COLO829 (cell line): ENCODE data around the gene TRUB1.

Source experiments
- DNase-seq: peaks from one replicate; pipeline ENCODE4 v3.0.0; 2012; ENCODE audit warnings: low spot score

TRUB1 gene

DNA sequence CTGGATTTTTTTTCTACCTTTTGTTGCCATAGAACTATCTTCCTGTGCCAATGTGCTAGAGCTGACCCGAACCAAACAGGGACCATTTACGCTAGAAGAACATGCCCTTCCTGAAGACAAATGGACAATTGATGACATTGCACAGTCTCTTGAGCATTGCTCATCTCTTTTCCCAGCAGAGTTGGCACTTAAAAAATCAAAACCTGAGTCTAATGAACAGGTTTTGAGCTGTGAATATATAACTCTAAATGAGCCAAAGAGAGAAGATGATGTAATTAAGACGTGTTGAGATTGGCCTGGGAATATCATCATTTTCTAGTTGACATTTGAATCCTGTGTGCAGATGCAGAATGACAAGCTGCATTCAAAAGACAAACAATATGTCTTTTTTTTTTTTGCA lies 37.1 kb downstream of the TRUB1 start:
- no peak for DNase-seq

DNA sequence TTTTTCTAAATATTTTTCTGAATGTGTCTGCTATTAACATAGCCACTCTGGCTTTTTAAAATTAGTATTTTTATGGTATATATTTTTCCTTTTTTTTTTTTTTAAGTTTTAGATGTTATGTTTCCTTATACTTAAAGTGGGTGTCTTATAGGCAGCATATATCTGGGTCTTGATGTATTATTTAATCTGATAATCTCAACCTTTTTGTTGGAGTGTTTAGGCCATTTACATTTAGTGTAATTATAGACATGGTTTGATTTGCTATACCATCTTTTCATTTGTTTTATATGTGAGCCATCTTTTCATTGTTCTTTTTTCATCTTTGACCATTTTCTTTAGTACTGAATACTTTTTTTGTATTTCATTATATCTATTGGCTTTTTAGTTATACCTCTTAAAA lies 45.0 kb downstream of the TRUB1 start:
- no peak for DNase-seq

DNA sequence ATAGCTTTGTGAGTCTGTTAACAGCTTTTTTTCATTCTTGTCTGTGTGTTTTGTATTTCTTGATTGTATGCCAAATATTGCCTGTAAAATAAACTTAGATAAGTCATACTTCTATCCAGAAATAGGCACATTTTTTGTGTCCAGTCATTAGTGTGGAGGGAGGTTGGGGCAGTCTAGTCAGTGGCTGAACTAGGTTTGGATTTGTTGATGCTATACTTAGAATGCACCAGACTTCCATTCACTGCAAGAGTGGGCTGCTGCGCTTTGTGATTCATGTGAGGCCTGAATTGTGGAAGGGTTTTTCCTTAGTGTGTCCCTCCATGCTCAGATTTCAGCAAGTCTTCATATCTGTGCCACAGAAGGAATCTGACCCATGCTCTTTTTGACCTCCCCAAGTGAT lies 50.0 kb downstream of the TRUB1 start:
- no peak for DNase-seq

DNA sequence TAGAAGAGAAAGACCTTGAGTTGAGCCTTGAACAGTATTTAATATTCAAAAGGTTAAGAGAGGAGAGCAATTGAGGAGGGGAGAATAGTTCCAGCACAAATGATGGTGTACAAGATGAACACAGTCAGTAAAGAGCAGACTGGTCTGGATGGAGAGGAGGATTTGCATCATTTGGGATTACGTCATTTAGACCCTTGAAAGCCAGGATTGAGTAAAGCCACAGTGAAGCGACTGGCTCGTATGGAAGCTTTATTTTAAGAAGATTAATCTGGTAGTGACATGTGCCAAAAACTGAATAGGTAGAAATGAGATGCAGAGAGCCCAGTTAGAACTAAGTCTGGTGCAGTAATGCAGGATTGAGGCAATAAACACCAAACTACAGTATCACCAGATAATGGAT lies 52.6 kb downstream of the TRUB1 start:
- no peak for DNase-seq

DNA sequence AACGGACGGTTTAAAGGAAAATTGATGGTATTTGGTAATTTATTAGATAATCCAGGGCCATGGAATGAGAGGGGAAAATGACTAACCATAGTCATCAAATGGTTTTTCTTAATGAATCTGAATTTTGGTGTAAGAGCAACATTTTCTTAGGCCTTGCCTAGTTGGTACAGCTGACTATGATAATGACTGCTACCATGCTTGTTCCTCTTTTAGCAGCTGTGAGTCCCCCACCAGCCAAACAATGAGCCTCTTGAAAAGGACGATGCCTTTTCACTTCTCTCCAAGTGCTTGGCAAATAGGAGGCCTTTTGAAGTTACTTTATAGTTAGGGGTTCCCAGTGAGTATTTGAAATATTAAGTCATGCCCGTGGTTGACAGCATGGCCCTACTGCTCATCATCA lies 53.0 kb downstream of the TRUB1 start:
- DNase-seq, result no peak

DNA sequence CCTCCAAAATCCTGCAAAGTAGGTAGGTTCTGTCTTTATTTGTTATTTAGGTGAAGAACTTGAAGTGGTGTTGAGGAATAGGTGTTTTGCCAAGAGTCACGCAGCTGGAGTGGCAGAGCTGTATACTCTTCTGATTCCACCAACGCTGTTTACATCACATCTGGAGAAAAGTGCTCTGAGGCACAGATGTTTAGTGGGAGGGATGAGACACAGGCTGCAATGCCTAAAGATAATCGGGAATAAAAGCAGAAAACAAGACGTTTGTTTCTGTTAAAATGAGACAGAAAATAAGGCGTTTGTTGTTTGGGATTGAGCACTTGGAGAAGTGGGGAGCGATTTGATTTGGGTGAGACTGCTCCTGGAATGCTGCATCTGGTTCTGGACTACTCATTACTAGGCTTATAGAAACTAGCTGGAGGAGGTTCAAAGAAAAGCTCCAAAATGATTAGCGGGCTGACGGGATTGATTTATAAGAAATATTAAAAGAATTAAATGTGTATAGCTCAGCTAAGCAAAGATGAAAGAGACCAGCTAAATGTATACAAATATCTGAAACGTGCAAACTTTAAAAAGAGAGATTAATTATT lies 54.3 kb downstream of the TRUB1 start:
- no peak for DNase-seq

DNA sequence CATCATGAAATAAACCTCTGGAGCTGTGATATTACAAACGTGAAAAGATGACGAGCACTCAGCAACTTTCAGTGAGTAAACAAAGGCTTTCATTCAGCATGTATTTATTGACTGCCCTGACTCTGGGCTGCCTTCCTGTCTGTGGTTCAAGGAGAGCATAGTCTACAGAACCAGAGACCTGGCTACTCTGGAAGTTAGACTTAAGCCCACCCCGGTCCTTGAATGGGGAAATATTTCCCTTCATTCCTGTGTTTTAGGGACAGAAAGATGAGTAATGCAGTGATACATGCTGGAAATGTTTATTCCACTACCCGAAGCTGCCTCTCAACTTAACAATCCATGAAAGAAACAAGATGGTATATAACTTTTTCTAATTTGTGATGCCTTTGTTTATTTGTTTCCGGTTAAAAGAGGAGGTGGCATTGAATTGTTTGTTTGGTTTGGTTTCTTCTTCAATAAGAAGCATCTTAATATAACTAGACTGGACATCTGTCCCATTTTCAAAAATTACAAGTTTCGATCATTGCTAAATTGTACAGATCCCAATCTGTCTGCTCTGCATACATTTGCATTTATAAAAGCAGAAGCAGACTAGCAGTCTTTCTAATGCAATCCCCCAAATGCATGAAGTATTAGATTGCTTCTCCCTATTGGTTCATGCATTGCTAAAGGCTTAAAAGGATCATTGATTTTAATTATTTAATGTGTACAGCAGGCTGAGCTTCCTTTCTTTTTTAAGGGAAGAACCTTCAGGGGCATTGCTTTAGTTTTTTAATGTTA lies 57.7 kb downstream of the TRUB1 start:
- DNase-seq, result peak; percentile 8

DNA sequence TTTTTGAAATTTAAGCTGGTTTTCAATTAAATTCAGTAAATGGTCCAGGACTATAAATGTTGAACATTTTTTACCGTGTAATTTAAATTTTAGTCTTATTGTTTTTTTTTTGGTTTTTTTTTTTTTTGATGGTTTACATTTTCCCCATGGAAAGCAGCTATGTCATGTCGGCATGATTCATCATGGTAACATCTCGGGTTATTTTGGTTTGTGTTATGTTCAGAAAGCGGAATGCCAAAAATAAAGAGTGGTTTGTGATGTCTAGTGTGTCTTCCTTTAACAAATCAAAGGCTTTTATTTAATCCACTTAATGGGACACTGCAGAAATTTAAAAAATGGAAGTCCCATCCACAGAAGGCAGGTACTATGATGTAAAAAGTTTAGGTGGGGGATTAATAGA lies 58.5 kb downstream of the TRUB1 start:
- DNase-seq, result no peak

DNA sequence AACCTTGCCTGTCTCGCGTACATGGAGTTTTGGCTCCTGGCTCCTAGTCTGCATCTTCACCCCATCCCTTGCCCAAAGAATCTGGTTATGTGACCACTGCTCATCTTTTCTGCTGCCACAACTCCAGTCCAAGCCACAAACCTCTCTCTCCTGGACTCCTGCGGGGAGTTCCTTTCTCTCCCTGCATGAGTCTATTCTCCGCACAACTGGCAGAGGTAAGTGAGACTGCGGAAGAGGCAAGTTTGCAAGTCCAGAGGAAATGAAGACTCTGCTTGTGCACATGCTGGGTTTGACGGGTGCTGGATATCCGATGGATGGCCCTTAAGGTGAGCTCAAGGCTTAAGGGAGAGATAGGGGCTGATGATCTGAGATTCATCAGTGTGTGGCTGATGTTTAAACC lies 61.0 kb downstream of the TRUB1 start:
- DNase-seq, result no peak

DNA sequence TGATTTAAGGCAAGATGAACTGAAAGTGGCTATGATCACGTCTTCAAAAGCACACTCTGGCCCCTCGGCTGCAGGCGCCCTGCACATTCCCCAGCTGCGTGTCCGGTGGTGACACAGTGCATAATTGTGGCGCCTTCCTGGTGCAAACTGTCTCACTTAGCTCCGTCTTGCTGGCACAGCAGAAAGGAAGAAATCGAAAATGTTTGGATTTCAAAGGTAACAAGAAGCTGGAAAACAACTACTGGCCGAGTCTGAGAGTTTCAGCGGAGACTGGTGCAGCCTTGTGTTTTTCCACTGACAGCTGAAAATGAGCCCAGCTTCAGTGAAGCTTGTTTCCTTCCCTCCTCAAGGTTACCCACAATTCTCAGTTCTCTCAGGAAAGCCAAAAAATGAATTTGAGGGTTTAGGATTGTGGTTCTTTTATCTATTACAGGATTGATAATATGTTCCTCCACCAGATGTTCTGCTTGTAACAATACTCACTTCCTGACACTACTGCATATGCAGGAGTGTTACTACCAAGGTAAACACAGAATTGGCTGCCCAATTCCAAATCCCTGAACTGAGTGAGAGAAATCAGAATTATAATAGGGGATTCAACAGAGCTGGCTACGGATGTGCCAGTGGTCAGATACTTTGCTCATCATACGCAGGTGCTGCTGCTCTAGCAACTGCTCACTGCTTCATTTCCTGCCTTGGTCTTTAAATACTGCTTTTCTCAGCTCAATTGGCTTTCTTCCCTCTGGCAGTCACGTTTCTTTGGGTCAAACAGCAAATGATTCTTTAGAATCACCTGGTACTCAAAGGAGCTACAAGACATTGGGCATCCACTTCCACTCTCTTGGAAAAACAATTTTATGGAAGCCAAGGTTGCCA lies 63.7 kb downstream of the TRUB1 start:
- DNase-seq, result no peak

DNA sequence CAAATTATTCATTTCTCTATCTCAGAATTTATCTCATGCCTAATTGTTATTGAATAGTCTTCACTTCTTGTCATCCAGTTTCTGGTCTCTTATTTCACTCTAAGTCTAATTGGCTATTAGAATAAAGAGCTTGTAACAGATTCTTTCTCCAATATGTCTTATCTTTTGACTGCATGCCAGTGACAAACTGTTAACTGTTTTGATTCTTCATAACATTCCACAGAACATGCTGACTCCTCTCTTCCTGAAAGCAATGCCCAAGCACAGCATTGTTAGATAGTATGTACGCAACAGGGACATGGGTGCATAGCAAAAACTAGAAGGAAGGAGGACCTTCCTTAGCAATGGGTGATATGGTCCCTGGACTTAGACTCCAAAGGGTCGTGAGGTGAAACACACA lies 65.4 kb downstream of the TRUB1 start:
- DNase-seq, result no peak

DNA sequence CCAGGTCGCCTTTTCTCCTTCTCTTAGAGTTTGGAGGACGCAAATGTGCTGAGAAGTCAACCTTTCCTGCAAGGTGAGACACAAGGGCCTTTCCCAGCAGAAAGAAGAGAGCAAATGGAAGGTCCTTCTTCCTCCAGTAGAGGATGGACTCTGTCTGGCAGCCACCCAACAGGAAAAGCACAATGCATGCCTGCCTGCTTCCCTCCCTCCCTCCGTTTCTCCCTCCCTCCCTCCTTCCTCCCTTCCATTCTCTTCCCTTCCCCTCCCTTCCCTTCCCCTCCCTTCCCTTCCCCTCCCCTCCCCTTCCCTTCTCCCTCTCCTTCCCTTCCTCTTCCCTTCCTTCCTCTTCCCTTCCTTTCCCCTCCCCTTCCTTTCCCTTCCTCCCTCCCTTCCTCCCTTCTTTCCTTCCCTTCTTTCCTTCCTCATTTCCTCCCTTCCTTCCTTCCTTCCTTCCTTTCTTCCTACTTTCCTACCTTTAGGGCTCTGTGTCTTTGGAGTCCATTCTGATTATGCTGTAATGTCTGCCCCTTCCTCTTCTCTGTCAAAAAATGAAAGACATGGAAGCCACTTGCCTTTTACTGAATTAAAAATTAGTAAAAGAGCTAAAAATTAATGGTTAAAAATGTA lies 66.4 kb downstream of the TRUB1 start:
- no peak for DNase-seq

DNA sequence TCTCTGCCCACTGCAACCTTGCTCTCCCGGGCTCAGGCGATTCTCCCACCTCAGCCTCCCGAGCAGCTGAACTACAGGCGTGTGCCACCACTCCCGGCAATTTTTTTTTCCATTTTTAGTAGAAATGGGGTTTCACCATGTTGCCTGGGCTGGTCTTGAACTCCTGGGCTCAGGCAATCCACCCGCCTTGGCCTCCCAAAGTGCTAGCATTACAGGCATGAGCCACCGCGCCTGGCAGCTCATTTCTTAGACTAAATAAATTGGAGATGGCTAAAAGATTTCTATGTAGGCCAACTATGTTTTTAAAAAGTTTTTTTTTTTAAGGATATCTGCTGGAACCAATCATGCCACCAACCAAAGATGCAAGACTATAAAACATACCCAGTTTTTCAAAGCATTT lies 67.8 kb downstream of the TRUB1 start:
- no peak for DNase-seq

DNA sequence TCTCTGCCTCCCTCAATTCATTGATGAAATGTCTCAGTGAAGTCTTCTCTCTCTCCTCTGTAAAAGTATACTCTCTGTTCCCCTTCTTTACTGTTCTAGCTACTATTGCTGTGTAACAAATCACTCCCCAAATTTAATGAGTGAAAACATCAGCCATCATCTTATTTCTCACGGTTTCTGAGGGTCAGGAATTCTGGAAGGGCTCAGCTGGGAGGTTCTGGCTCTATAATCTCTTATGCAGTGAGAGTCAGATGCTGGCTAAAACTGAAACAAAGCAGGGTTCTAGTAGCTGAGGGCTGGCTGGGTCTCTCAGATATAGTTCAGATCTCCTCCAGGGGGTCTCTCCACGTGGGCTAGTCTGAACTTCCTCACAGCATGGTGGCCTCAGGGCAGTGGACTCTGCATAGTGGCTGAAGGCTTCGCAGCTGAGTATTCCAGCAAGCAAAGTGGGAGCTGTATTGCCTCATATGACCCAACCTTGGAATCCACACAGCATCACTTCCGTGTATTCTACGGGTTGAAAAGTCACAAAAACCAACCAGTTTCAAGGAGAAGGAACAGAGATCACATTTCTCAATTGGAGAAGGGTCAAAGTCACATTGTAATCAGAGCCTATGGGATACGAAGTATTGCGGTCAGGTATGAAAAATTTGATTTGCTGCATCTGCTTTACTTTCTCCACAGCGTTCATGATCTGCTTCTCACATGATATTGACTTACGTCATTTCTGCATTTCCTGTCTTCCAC lies 80.4 kb downstream of the TRUB1 start:
- no peak for DNase-seq

DNA sequence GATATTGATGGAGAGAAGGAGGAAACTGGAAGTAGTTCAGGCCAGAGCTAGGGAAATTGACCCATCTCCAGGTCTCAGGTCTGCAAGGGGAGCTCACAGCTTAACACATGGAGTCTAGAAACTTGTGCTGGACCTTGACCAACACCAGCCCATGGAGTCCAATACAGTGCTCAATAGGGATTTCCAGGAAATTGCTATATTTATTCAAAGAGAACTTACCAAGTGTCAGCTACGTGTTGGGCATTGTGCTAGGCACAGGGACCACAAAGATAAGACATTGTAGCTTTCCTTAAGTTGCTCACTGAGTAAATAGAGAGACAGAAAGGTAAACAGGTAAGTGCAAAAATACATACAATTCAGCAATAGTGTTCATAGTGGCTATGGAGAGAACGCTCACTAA lies 82.5 kb downstream of the TRUB1 start:
- DNase-seq, result no peak

DNA sequence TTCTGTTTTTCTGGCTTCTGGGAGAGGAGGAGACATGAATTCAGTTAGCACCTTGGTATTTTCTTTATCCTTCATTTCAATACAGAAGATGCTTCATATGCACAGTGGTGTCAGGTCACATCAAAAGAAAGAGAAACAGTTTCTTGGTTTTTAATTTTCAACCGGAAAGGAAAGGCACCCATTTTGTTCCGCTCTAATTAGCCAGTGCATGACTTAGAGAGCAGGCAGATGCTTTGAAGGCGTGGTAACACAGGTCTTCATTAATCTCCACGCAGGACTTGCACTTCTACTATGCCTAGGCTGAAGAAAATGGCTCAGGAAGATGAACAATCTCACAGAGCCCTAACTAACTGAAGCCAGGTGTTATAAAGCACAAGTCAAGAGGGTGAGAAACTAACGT lies 84.7 kb downstream of the TRUB1 start:
- DNase-seq, result no peak

DNA sequence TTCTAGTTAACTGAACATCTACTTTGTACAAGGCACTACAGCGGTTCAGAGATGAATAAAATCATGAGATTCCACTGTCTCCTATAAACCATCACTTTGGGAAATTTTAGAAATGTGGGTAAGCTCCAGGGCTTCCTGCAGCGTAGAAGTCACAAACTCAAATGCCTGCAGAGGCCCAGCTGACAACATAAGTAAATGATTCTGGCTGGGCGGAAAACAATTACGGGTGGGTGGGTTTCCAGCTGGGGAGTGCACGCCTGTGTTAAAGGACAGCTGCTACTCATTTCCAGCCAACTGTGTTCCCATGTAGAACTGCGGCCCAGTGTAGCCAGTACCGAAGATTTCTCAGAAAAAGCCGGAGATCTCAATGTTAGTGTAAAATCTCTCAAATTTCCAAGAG lies 85.7 kb downstream of the TRUB1 start:
- DNase-seq, result no peak

DNA sequence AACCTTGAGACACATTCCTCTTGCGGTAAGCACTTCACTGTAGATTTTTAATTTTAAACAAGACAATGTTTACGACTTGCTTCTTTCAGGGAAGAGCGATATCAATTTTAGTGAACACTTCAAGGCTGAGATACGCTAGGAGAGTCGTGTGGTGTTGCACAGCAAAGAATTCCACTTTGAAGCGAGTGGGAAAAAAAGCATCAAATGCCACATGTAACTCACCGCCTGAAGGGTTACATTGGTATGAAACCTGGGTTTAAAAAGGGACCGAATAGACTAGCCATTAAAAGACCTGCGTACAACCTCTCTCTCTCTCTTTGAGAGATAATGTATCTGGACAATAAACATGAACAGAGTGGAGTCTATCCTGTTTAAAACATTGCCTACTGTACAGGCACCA lies 86.4 kb downstream of the TRUB1 start:
- DNase-seq, result no peak

DNA sequence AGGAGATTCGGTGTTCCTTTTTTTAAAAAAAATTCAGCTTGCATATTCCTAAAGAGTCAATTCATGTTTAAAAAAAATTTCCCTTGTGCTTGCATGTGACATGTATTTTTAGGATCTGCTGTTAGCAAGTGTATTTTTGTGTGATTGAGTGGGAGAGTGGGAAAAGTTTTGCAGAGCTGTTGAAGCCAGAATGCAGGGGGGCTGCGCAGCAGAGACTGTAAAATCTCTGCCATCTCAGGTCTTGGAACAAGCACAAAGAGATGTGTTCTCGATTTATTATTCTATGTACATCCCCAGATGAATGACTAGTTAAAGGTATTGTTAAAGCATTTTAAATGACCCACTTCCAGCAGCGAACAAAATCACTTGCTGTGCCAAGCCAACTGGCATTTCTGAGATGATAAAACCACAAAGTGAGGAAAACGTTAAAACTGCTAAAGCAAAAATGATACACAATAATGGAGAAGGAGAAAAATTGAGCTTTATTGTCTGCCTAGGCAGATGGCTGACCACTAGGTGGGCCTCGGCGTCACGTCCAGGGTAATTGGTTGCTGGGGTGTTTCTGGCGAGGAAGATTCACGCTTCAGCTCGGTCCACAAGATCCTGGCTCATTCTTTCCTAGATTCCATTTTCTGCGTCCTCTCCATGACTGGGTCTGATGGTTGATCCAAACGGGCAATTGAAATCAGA lies 88.2 kb downstream of the TRUB1 start:
- no peak for DNase-seq

DNA sequence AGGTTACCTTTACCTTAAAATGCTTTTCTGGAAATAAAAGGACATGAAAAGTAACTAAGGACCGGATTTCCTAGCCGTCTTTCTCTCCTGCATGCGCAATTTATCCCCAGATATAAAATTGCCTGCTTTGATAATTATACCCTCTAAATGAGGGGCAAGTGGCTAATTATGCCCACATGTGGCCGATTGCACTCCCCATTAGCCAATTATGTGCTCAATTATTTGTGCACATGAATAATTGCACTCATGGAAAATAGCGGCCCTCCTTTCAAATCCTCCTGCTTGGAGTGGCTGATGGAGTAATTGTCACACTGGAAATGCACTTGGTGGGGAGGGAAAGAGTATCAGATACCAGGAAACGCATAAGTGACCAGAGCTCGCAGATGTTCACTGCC lies 88.7 kb downstream of the TRUB1 start:
- DNase-seq, result no peak
